A673 (cell line): Measurements from ENCODE around the gene ALOX15B. TPM values are rescaled to one million over a fixed set of nuclear protein-coding genes. Genes with fewer than 3 reads are reported as not detected.

Experiments
- Bru-seq: library from RNA; stranded (reverse); fragments of 400-500 nt; gene quantifications from one replicate; lab custom pipeline; 2021; lab: Mats Ljungman, UMichigan
- BruChase-seq, 2 experiments: library from RNA; stranded (reverse); fragments of 400-500 nt; gene quantifications; one replicate each; lab custom pipeline; 2021; lab: Mats Ljungman, UMichigan
- BruUV-seq: library from RNA; stranded (reverse); fragments of 400-500 nt; replicated peaks from 2 replicates; lab custom pipeline; 2021; lab: Mats Ljungman, UMichigan
- CTCF ChIA-PET: fragments of 300-600 bp; sonication (Branson Sonifier 250); formaldehyde crosslinking; loops from one replicate; lab custom pipeline; 2022; ENCODE audit warnings: antibody characterized with exemption; lab: Charles Lee
- POLR2A ChIA-PET: fragments of 300-600 bp; sonication (Branson Sonifier 250); formaldehyde crosslinking; loops from one replicate; lab custom pipeline; 2022; ENCODE audit warnings: antibody characterized with exemption; ENCODE audit not compliant: low non-redundant PET; lab: Charles Lee
- DNase-seq: peaks from one replicate; pipeline ENCODE4 v3.0.0-alpha.2; 2015; ENCODE audit warnings: low spot score
- H3K27ac ChIP-seq: fragments of 200-600 bp; sonication (generic); 2 replicates; pipeline ENCODE4 v1.5.1; 2016; ENCODE audit warnings: mixed run types, low read depth, mild to moderate bottlenecking, mixed read lengths, antibody characterized with exemption, low read length; ENCODE audit not compliant: poor library complexity, severe bottlenecking
- H3K27me3 ChIP-seq: fragments of 200-600 bp; sonication (generic); replicated peaks from 2 replicates; pipeline ENCODE4 v1.6.1; 2017; ENCODE audit warnings: mixed run types, low read depth, mild to moderate bottlenecking, mixed read lengths, antibody characterized with exemption, low read length; ENCODE audit not compliant: insufficient read depth, poor library complexity
- H3K36me3 ChIP-seq: fragments of 200-600 bp; sonication (generic); 2 replicates; pipeline ENCODE4 v1.6.1; 2016; ENCODE audit warnings: mixed run types, mild to moderate bottlenecking, mixed read lengths, antibody characterized with exemption, low read length; ENCODE audit not compliant: insufficient read depth, poor library complexity, severe bottlenecking
- H3K4me1 ChIP-seq: fragments of 200-600 bp; sonication (generic); 2 replicates; pipeline ENCODE4 v1.6.1; 2017; ENCODE audit warnings: mixed run types, mild to moderate bottlenecking, mixed read lengths, antibody characterized with exemption, low read length; ENCODE audit not compliant: insufficient read depth, poor library complexity, severe bottlenecking
- H3K4me3 ChIP-seq: fragments of 200-600 bp; sonication (generic); 2 replicates; pipeline ENCODE4 v1.5.1; 2016; ENCODE audit warnings: low read depth, mixed run types, mild to moderate bottlenecking, mixed read lengths, low read length; ENCODE audit not compliant: poor library complexity, severe bottlenecking
- H3K9me3 ChIP-seq: fragments of 200-600 bp; sonication (generic); 2 replicates; pipeline ENCODE4 v1.6.1; 2016; ENCODE audit warnings: mixed run types, low read depth, mild to moderate bottlenecking, mixed read lengths, antibody characterized with exemption, low read length; ENCODE audit not compliant: poor library complexity, severe bottlenecking
- EZH2 ChIP-seq: fragments of 200-600 bp; sonication (generic); IDR thresholded peaks from 2 replicates; pipeline ENCODE4 v1.6.1; 2017; ENCODE audit warnings: borderline replicate concordance, low read depth, mild to moderate bottlenecking, mixed read lengths, antibody characterized with exemption, low read length; ENCODE audit not compliant: poor library complexity, severe bottlenecking
- intact Hi-C: fragments of 100-400 bp; cut with micrococcal nuclease; formaldehyde crosslinking; loops from one replicate; pipeline ENCODE4 v1.10.0; 2022; ENCODE audit not compliant: unreplicated experiment
- long read RNA-seq: library from polyadenylated mRNA; stranded (forward); transcript quantifications from one replicate; pipeline ENCODE4 v2.0.0, GENCODE V29; 2022
- total RNA-seq: library from RNA; stranded (reverse); gene quantifications from 2 replicates; pipeline ENCODE4 v1.2.3, GENCODE V29; 2021
- TF ChIP-seq, protein P1 (sequence below): fragments of 300-800, 200-600 bp; sonication (generic); conservative IDR thresholded peaks from 2 replicates; pipeline ENCODE4 v1.5.1; 2017; ENCODE audit warnings: low read depth, mild to moderate bottlenecking, antibody characterized with exemption, low read length, moderate library complexity, mixed read lengths

ALOX15B gene, protein sequence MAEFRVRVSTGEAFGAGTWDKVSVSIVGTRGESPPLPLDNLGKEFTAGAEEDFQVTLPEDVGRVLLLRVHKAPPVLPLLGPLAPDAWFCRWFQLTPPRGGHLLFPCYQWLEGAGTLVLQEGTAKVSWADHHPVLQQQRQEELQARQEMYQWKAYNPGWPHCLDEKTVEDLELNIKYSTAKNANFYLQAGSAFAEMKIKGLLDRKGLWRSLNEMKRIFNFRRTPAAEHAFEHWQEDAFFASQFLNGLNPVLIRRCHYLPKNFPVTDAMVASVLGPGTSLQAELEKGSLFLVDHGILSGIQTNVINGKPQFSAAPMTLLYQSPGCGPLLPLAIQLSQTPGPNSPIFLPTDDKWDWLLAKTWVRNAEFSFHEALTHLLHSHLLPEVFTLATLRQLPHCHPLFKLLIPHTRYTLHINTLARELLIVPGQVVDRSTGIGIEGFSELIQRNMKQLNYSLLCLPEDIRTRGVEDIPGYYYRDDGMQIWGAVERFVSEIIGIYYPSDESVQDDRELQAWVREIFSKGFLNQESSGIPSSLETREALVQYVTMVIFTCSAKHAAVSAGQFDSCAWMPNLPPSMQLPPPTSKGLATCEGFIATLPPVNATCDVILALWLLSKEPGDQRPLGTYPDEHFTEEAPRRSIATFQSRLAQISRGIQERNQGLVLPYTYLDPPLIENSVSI
- total RNA-seq, result 0.17 and 0.30 TPM in 2 replicates
- Bru-seq, nascent RNA, result percentile 12 among the genes with signal in this experiment
- not detected for BruChase-seq, experiment 1, labeled RNA remaining after a 2-hour chase
- percentile 28 among the genes with signal in this experiment for BruChase-seq, experiment 2, labeled RNA remaining after a 6-hour chase
- long read RNA-seq, result 0 reads

DNA sequence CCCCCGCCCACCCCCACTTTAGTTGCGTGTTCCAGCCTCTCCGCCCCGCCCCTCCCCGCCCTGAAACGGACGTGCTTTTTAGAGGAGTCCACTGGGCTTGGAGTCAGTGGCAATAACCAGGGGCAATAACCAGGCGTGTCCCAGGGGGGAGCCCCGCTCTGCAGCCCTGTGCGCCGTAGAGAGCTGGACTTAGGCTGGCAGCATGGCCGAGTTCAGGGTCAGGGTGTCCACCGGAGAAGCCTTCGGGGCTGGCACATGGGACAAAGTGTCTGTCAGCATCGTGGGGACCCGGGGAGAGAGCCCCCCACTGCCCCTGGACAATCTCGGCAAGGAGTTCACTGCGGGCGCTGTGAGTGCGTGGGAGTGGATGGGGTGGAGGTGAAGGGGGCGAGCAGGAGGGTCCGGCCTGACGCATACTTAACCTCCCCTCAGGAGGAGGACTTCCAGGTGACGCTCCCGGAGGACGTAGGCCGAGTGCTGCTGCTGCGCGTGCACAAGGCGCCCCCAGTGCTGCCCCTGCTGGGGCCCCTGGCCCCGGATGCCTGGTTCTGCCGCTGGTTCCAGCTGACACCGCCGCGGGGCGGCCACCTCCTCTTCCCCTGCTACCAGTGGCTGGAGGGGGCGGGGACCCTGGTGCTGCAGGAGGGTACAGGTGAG, at the start of gene ALOX15B:
Gene ALOX15B (plus strand): TSS at position 106 of the 657 bp plus-strand sequence. CDS start 97 bp downstream, at position 203.
- POLR2A ChIA-PET, result no interaction called here
- no peak for TF ChIP-seq EZH2
- TF ChIP-seq, protein P1, sequence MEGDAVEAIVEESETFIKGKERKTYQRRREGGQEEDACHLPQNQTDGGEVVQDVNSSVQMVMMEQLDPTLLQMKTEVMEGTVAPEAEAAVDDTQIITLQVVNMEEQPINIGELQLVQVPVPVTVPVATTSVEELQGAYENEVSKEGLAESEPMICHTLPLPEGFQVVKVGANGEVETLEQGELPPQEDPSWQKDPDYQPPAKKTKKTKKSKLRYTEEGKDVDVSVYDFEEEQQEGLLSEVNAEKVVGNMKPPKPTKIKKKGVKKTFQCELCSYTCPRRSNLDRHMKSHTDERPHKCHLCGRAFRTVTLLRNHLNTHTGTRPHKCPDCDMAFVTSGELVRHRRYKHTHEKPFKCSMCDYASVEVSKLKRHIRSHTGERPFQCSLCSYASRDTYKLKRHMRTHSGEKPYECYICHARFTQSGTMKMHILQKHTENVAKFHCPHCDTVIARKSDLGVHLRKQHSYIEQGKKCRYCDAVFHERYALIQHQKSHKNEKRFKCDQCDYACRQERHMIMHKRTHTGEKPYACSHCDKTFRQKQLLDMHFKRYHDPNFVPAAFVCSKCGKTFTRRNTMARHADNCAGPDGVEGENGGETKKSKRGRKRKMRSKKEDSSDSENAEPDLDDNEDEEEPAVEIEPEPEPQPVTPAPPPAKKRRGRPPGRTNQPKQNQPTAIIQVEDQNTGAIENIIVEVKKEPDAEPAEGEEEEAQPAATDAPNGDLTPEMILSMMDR, result no peak

DNA sequence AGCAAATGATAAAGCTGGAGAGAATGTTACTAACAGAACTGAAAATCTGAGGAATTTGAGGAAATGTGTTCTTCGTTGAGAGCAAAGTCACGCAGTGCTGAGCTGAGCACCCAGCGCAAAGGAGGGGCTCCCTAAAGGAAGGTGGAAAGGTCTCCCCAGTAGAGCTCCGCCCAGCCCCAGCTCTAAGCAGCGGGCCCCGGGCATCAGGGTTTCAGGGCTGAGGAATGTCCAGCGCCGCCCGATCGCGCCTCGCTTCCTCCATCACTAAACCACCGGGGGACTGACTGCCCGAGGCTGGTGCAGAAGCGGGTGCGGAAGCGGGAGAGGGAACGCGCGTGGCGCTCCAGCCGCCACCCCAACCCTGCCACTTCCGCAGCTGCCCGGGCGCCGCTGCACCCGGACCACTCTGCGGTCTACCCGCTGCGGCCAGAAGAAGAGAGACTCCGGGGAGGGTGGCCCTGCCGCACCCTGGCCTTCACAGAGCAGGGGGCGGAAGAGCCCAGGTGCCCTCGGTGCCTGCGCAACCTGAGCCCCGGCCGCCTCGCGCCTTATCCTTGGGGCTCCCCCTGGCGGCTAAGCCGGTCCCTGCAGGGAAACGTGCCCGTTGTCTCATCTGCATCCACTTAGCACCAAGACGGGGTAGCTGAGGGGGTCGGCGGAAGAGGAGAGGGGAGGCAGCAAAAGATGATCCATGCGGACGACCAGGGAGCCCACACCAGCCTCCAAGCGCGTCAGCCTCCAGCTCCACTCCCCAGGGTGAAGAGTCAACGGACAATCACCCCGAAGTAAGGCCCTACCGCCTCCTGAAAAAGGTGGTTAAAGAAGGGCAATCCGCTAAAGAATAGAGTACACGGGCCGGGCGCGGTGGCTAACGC, 48.8 kb upstream of the ALOX15B start:
- no TSS peak for BruUV-seq
- intact Hi-C loops, result loop anchor here (1.0 to 5.0 kb wide), 3 partner anchors 127 to 248 kb away; no protein-coding TSS in a partner anchor
- POLR2A ChIA-PET, result interaction anchor here (0.7 kb wide), 1 partner anchor 96 kb away, joined by 7 read pairs; no protein-coding TSS in a partner anchor
- no peak for TF ChIP-seq EZH2
- TF ChIP-seq, protein P1, result peak; percentile 99
- H3K36me3 ChIP-seq, result no peaks in the 10 kb centered on the region
- CTCF ChIA-PET, result interaction anchor here (0.5 to 1.9 kb wide), 15 partner anchors 9 to 273 kb away, joined by 3 to 23 read pairs (median 6); partner anchors contain the start of genes GUCY2D, KCNAB3 and NAA38
- peak overlapping the region; percentile 51 for H3K4me3 ChIP-seq
- H3K27ac ChIP-seq, result no peak overlapping the region
- DNase-seq, result peak; percentile 86
- H3K4me1 ChIP-seq, result peaks cover 3% of the 10 kb centered on the region
- no peaks in the 10 kb centered on the region for H3K27me3 ChIP-seq
- no peaks in the 10 kb centered on the region for H3K9me3 ChIP-seq

More for the DNA sequence above, at the start of gene ALOX15B:
- H3K27ac ChIP-seq, result no peak within 1 kb of the TSS
- H3K9me3 ChIP-seq, result no peaks in the 10 kb centered on the region
- intact Hi-C loops, result no loop called here
- no TSS peak for BruUV-seq
- H3K4me3 ChIP-seq, result no peak within 1 kb of the TSS
- CTCF ChIA-PET, result no interaction called here
- no peak for DNase-seq
- H3K27me3 ChIP-seq, result no peaks in the 10 kb centered on the region
- peaks cover 6% of the 10 kb centered on the region for H3K4me1 ChIP-seq
- no peaks in the 10 kb centered on the region for H3K36me3 ChIP-seq
